Mucosa of rectum (tissue), 2 donors: ENCODE measurements around the gene GABBR2.

Experiments
- H3K27ac ChIP-seq, 2 donors: one replicate each; pipeline ENCODE4 v1.7.0; 2013; ENCODE audit warnings: inconsistent platforms in 2 of 2, low read depth in 2 of 2, low read length in 2 of 2
- H3K27me3 ChIP-seq, 2 donors: one replicate each; pipeline ENCODE4 v1.7.0; 2013; ENCODE audit warnings: low read length in 2 of 2; ENCODE audit not compliant: control insufficient read depth in 2 of 2, insufficient read depth in 2 of 2
- H3K36me3 ChIP-seq, 2 donors: one replicate each; pipeline ENCODE4 v1.7.0; 2013; ENCODE audit warnings: low read length in 2 of 2; ENCODE audit not compliant: control insufficient read depth in 2 of 2, insufficient read depth in 2 of 2
- H3K4me1 ChIP-seq, 2 donors: one replicate each; pipeline ENCODE4 v1.7.0; 2013; ENCODE audit warnings: low read length in 2 of 2, mild to moderate bottlenecking in 1 of 2; ENCODE audit not compliant: control insufficient read depth in 2 of 2, insufficient read depth in 2 of 2
- H3K4me3 ChIP-seq, 2 donors: one replicate each; pipeline ENCODE4 v1.7.0; 2013; ENCODE audit warnings: low read length in 2 of 2
- H3K9ac ChIP-seq, 2 donors: one replicate each; pipeline ENCODE4 v1.7.0; 2013; ENCODE audit warnings: low read length in 2 of 2, low read depth in 1 of 2, mild to moderate bottlenecking in 1 of 2
- H3K9me3 ChIP-seq, 2 donors: one replicate each; pipeline ENCODE4 v1.7.0; 2013; ENCODE audit warnings: low read length in 2 of 2; ENCODE audit not compliant: control insufficient read depth in 2 of 2
- donor health status: healthy.
- donor health status: Normal muscosa, but diverticular disease.

Gene GABBR2

DNA sequence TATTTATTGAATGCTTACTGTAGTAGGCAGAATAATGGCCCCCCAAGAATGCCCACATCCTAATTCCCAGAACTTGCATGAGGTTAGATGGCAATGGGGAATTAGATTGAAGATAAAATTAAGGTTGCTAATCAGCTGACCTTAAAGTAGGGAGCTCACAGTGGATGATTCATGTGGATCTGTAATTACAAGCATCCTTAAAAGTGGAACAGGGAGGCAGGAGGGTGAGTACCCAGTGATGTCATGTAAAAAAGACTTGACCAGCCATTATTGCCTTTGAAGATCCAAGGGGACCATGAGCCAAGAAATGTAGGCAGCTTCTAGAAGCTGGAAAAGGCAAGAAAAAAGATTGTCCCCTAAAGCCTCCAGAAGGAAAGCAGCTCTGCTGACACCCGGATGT lies 71.4 kb downstream of the GABBR2 start:
- Histone ChIP-seq H3K9ac (no peak overlapping the region), H3K4me1 (no peaks in the 10 kb centered on the region), H3K9me3 (no peaks in the 10 kb centered on the region), H3K27ac (no peak overlapping the region), H3K27me3 (peaks cover 0 to 3% of the 10 kb centered on the region in 2 donors), H3K36me3 (no peaks in the 10 kb centered on the region), H3K4me3 (no peak overlapping the region)

DNA sequence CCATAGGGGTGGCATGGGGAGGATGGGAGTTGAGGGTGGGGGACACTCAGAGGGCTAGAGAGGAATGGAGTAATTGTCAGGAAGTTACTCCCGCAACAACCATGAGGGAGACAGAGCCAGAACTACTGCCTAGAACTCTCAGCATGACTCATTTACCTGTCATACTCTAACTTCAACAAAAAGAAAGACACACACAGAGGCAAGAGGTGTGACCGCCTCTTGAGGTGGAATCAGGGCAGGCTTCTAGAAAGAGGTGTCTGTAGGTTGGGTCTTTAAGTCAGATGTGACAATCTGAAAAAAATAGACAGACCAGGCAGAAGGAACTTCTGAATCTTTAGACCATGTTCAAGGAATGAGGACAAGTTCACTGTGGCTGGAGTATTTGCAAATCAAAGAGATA lies 73.4 kb downstream of the GABBR2 start:
- no peaks in the 10 kb centered on the region for H3K36me3 ChIP-seq
- H3K9me3 ChIP-seq, result no peaks in the 10 kb centered on the region
- no peaks in the 10 kb centered on the region for H3K27me3 ChIP-seq
- H3K4me1 ChIP-seq, result no peaks in the 10 kb centered on the region
- H3K9ac ChIP-seq, result no peak overlapping the region
- H3K4me3 ChIP-seq, result no peak overlapping the region
- H3K27ac ChIP-seq, result no peak overlapping the region

DNA sequence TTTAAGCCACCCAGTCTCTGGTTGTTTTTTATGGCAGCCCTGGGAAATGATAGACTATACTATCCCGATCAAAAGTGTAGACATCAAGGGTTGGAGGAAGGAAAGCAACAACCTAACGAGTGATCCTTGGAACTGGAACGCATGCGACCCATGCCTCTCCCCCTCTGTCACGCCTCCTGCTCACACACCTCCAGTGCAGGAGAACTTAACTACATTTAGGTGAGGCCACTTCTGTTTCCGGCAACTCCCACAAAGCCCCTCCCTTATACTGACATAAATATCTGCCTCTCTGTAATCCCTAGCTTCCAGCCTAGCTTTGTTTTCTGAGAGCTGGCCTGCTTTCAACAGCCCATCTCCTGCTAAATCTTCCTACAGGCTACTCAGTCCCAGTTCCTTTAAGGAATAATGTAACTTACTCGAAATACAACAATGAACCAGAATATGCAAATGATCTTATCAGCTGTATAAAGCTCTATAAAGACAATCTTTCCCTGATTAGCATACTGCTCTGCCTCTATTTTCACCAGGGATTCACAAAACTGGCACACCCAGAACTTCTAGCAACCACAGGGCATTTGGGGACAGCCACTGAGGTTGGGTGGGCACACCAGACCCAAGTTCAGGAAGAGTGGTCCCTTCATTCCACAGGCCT lies 73.9 kb downstream of the GABBR2 start:
- Histone ChIP-seq H3K27me3 (no peaks in the 10 kb centered on the region), H3K9me3 (no peaks in the 10 kb centered on the region), H3K4me3 (no peak overlapping the region), H3K36me3 (no peaks in the 10 kb centered on the region), H3K27ac (no peak overlapping the region), H3K4me1 (no peaks in the 10 kb centered on the region), H3K9ac (no peak overlapping the region)

DNA sequence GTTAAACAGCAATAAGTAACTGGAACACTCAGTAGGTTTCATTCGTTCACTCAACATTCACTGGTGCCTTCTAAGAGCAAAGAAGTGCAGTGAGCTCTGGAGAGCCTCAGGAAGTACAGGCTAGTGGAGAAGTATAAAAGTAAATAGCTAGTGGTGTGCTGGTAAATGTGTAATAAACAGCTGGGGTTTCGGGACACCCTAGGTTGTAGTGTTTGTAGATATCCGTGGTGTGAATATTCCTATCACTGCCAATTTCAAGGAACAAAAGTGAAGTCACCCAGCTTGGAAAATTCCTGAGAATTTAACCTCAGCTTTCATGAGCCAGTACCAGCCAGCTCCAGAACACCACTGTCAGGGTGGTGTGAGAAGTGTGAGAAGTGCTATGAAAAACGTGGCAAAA lies 75.9 kb downstream of the GABBR2 start:
- Histone ChIP-seq H3K36me3 (no peaks in the 10 kb centered on the region), H3K9me3 (no peaks in the 10 kb centered on the region), H3K4me1 (no peaks in the 10 kb centered on the region), H3K27ac (no peak overlapping the region), H3K27me3 (peaks cover 0 to 2% of the 10 kb centered on the region in 2 donors), H3K4me3 (no peak overlapping the region), H3K9ac (no peak overlapping the region)

DNA sequence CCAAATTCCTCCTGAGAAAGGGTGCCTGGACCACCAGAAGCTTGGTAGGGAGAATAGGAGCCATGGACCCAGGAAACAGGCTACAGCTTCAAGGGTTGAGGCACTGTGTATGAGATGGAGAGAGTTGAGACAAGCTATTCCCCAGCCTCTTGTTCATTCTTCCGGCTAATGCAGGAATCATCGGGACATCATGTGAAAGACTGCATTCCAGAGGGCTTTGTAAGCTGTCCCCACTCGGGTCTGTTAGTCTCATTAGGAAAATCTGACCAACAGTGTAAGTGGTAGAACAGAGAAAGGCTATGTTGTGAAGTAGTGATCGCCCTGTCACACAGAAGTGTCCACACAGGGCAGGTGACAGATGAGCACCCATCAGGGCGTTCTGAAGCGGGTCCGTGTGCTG lies 81.4 kb downstream of the GABBR2 start:
- Histone ChIP-seq H3K9ac (no peak overlapping the region), H3K27me3 (peaks cover 0 to 2% of the 10 kb centered on the region in 2 donors), H3K36me3 (no peaks in the 10 kb centered on the region), H3K9me3 (no peaks in the 10 kb centered on the region), H3K27ac (no peak overlapping the region), H3K4me1 (no peaks in the 10 kb centered on the region), H3K4me3 (no peak overlapping the region)

DNA sequence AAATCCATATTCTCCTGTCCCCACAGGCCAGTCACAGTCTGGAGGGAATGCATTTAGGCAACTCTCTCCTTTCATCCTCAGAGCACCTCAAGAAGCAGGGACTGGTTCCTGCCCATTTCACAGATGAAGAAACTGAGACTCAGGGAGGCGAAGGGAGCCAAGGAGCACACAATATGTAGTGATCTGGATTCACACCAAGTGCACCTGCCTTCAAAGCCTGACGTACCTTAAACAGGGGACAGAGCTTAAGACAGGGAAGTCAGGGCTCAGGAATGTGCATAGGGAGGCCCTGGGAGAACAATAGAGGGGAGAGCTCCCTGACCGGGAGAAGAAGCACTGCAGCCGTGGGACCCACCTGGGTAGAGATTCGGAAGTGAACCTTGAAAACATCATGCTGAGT lies 83.0 kb downstream of the GABBR2 start:
- H3K36me3 ChIP-seq, result no peaks in the 10 kb centered on the region
- no peaks in the 10 kb centered on the region for H3K4me1 ChIP-seq
- no peak overlapping the region for H3K27ac ChIP-seq
- no peak overlapping the region for H3K4me3 ChIP-seq
- no peaks in the 10 kb centered on the region for H3K9me3 ChIP-seq
- peaks cover 0 to 2% of the 10 kb centered on the region in 2 donors for H3K27me3 ChIP-seq
- no peak overlapping the region for H3K9ac ChIP-seq

DNA sequence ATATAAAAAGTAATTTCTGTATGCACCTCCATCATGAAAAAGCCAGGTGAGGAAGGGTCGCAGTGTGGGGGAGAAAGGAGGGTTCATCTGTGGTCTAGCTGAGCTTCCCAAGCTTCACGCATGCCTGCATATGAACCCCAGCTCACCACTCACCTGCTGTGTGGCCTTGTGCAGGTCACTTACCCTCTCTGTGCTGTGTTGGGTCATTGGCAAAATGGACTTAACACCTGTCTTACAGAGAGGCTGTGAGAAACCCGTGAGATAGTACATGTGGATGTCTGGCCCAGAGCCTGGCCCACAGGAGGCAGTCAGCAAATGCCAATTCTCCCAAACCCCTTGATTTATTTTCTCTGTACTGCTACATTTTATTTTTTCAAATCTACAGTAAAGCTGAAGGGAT lies 88.9 kb downstream of the GABBR2 start:
- H3K4me1 ChIP-seq, result no peaks in the 10 kb centered on the region
- H3K9me3 ChIP-seq, result no peaks in the 10 kb centered on the region
- no peaks in the 10 kb centered on the region for H3K36me3 ChIP-seq
- H3K27ac ChIP-seq, result no peak overlapping the region
- H3K4me3 ChIP-seq, result no peak overlapping the region
- no peaks in the 10 kb centered on the region for H3K27me3 ChIP-seq
- no peak overlapping the region for H3K9ac ChIP-seq

DNA sequence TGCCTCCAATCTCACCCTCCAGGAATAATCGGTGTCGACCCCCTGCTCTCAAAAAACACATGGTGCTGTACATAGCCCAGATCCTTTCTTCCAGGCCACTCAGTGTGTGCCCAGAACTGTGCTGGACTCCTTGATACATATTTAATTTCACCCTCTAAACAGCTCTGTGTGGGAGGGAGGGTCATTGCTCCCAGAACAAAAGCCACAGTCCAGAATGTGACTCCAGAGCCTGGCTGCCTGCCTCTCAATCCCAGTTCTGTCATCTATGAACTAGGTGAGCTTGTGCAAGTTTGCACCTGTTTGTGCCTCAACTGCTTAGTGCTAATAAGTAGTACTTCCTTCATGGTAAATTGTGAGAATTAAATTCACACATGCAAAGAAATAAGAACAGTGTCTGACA lies 93.1 kb downstream of the GABBR2 start:
- Histone ChIP-seq H3K9ac (no peak overlapping the region), H3K27ac (no peak overlapping the region), H3K9me3 (no peaks in the 10 kb centered on the region), H3K4me1 (no peaks in the 10 kb centered on the region), H3K36me3 (no peaks in the 10 kb centered on the region), H3K27me3 (no peaks in the 10 kb centered on the region), H3K4me3 (no peak overlapping the region)

DNA sequence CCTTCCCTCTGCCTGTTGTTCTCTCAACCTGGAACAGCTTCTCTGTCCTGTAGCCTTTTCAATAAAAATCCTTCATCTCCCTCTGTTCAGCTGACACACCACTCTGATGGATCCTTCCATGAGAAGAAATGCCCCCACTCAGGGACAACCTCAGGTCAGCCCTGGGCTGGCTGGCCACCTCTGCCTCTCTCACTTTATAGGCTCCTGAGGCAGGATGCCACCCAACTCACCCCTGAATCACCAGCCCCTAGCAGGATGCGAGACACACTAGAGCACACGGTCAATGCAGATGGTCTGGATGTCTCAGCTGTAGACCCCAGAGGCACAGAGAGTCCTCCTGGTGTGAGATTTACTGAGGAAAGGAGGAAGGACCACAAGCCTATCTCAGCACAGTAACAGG lies 93.8 kb downstream of the GABBR2 start:
- Histone ChIP-seq H3K36me3 (no peaks in the 10 kb centered on the region), H3K27ac (no peak overlapping the region), H3K4me1 (no peaks in the 10 kb centered on the region), H3K27me3 (no peaks in the 10 kb centered on the region), H3K4me3 (no peak overlapping the region), H3K9ac (no peak overlapping the region), H3K9me3 (no peaks in the 10 kb centered on the region)

DNA sequence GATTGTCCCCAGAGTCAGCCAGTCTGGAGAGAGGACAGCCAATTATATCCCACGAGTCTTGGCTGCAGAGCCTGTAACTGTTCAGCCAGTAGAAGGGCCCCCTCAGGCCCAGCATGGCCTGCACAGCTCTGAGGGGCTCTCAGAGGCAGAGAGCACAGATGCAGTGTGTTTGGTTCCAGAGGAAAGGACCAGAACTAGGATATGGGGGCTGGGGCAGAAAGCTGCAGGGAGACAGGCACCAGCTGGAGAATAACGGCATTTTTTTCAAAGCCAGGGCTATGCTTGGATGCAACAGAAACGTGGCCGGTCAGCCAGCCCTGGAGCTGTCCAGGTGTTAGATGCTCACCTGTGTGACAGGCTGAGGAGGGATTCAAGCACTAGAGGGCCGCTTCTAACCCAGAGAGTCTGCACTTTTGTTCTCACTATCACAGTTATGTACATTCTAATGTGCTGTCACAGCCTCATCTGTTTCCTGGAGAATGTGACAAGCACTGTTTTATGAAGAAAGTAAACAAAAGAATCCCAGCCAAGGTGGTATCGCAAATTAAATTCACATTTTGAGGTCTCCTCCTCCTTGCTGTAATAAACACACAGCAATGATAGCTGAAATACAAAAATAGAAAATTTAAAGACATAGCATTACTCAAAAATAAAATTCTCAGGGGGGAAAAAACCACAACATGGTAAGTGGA lies 96.5 kb downstream of the GABBR2 start:
- no peak overlapping the region for H3K27ac ChIP-seq
- no peaks in the 10 kb centered on the region for H3K27me3 ChIP-seq
- no peak overlapping the region for H3K4me3 ChIP-seq
- H3K36me3 ChIP-seq, result no peaks in the 10 kb centered on the region
- H3K9me3 ChIP-seq, result no peaks in the 10 kb centered on the region
- no peaks in the 10 kb centered on the region for H3K4me1 ChIP-seq
- H3K9ac ChIP-seq, result no peak overlapping the region
